ENCODE data around the gene IVNS1ABP. TPM values are rescaled to one million over a fixed set of nuclear protein-coding genes. Genes with fewer than 3 reads are reported as not detected.
"Not testable (repeated sequence)": the region's sequence is repeated elsewhere in the genome, so short reads cannot be mapped to it uniquely, and the experiment has no call there.

The IVNS1ABP gene
- total RNA-seq, 6 experiments from 2014 or later, result 34.1 to 52.4 (median 41.2) TPM

DNA sequence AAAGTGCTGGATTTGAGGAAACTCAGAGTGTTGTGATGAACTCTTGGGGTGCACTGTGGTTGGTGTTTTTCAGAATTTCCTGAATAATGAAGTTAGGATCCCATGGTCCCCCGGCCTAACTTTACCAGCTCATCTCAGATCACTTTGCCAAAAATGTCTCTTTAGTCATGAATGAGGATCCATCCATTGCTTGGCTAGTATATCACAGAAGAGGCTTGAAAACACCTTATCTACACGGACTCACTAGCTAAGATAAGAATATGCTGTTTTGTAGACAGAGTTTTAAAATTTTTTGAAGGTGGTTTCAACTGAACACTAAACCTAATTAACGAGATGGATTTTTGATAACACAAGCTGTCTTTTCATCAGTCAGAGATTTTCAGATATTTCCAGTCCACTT, 53.8 kb downstream of the IVNS1ABP start:
- no peaks in the 10 kb centered on the region for H3K36me3 Mint-ChIP-seq (ENCODE audit: low read depth)
- no peak overlapping the region for H3K27ac Mint-ChIP-seq
- TF ChIP-seq, protein P1, sequence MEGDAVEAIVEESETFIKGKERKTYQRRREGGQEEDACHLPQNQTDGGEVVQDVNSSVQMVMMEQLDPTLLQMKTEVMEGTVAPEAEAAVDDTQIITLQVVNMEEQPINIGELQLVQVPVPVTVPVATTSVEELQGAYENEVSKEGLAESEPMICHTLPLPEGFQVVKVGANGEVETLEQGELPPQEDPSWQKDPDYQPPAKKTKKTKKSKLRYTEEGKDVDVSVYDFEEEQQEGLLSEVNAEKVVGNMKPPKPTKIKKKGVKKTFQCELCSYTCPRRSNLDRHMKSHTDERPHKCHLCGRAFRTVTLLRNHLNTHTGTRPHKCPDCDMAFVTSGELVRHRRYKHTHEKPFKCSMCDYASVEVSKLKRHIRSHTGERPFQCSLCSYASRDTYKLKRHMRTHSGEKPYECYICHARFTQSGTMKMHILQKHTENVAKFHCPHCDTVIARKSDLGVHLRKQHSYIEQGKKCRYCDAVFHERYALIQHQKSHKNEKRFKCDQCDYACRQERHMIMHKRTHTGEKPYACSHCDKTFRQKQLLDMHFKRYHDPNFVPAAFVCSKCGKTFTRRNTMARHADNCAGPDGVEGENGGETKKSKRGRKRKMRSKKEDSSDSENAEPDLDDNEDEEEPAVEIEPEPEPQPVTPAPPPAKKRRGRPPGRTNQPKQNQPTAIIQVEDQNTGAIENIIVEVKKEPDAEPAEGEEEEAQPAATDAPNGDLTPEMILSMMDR (IDR thresholded peaks at IDR 0.05), result no peak
- H3K9me3 Mint-ChIP-seq, result no peaks in the 10 kb centered on the region
- H3K27me3 Mint-ChIP-seq (ENCODE audit: insufficient read depth), result no peaks in the 10 kb centered on the region
- peaks cover 22% of the 10 kb centered on the region for H3K4me1 Mint-ChIP-seq (ENCODE audit: low read depth)
- no peak overlapping the region for H3K4me3 Mint-ChIP-seq
- DNase-seq, result no peak

DNA sequence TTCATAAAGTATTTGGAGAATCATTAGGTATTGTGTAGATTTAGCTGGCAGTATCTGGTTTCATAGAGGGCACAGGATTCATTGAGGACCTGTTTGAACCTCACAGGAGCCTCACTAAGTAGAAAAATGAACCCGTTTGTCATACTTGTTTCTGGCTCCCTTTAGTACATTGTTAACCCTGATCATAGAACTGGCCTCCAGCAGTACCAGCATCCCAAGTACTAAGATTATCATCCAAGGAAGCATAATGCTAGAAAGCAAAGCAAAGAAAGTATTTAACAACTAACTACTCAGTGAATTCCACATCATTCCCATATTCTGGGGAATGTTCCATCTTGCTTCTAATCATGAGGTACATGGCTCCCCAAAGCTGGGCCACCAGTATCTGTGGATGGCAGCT, 54.9 kb downstream of the IVNS1ABP start:
- H3K4me3 Mint-ChIP-seq, result no peak overlapping the region
- no peaks in the 10 kb centered on the region for H3K27me3 Mint-ChIP-seq (ENCODE audit: insufficient read depth)
- H3K4me1 Mint-ChIP-seq (ENCODE audit: low read depth), result peaks cover 26% of the 10 kb centered on the region

DNA sequence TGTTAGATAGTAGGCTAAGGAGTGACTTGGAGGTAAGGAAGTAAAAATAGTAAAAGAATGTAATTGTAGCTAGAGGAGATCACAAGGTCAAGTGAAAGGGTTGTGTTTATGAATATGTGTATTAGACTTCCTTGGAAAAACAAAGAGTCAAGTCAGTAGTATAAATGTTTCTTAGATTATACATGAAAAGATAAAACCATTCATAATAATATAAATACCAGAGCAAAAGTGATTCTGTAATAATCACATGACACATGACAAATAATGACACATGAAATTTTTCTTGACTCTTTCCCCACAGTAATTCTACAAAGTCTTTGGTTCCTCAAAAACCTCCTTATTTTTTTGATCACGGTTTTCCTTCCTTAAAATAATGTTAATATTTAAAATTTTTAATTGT, 56.4 kb downstream of the IVNS1ABP start:
- Mint-ChIP-seq H3K4me1 (ENCODE audit: low read depth) (peaks cover 26% of the 10 kb centered on the region), H3K36me3 (ENCODE audit: low read depth) (no peaks in the 10 kb centered on the region), H3K27me3 (ENCODE audit: insufficient read depth) (no peaks in the 10 kb centered on the region), H3K9me3 (no peaks in the 10 kb centered on the region), H3K4me3 (no peak overlapping the region), H3K27ac (no peak overlapping the region)
- DNase-seq, result no peak
- TF ChIP-seq, protein P1 (IDR thresholded peaks at IDR 0.05), result no peak

More for the DNA sequence above, 54.9 kb downstream of the IVNS1ABP start:
- DNase-seq, result no peak
- no peaks in the 10 kb centered on the region for H3K36me3 Mint-ChIP-seq (ENCODE audit: low read depth)
- no peak overlapping the region for H3K27ac Mint-ChIP-seq
- no peaks in the 10 kb centered on the region for H3K9me3 Mint-ChIP-seq
- TF ChIP-seq, protein P1 (IDR thresholded peaks at IDR 0.05), result no peak

DNA sequence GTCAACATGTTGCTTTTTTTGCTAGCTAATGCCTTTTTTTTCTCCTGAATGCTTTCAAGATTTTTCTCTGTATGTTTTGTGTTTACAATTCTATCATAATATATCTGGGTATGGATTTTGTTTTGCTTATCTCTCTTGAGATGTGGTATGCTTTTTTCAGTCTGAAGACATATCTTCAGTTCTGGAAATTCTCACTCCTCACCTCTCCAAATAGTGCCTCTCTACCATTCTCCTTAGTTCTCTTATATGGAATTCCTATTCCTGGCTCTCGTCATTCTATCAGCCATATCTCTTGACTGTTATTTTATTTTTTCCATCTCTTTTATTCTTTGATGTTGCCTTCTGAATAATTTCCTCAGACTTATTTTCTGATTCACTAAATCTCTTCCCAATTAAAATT, 58.4 kb downstream of the IVNS1ABP start:
- H3K4me3 Mint-ChIP-seq, result no peak overlapping the region
- H3K4me1 Mint-ChIP-seq (ENCODE audit: low read depth), result peaks cover 26% of the 10 kb centered on the region
- no peaks in the 10 kb centered on the region for H3K36me3 Mint-ChIP-seq (ENCODE audit: low read depth)
- no peaks in the 10 kb centered on the region for H3K27me3 Mint-ChIP-seq (ENCODE audit: insufficient read depth)
- TF ChIP-seq, protein P1 (IDR thresholded peaks at IDR 0.05), result no peak
- H3K27ac Mint-ChIP-seq, result no peak overlapping the region
- H3K9me3 Mint-ChIP-seq, result no peaks in the 10 kb centered on the region
- DNase-seq, result no peak

DNA sequence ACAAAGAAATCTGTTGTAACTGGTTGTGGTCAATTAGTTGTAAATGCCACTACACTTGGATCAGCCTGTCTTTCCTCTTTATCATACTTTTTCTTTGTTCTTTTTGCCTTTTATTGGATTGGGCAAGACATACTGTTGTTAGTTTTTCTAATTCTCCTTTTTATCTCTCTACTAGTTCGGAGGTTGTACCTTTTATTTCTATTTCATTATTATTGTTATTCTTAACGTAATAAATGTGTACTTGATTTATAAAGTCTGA, 59.2 kb downstream of the IVNS1ABP start:
- Mint-ChIP-seq H3K9me3 (no peaks in the 10 kb centered on the region), H3K36me3 (ENCODE audit: low read depth) (no peaks in the 10 kb centered on the region), H3K4me1 (ENCODE audit: low read depth) (peaks cover 26% of the 10 kb centered on the region), H3K4me3 (no peak overlapping the region), H3K27me3 (ENCODE audit: insufficient read depth) (no peaks in the 10 kb centered on the region), H3K27ac (no peak overlapping the region)
- TF ChIP-seq, protein P1 (IDR thresholded peaks at IDR 0.05), result no peak
- no peak for DNase-seq

DNA sequence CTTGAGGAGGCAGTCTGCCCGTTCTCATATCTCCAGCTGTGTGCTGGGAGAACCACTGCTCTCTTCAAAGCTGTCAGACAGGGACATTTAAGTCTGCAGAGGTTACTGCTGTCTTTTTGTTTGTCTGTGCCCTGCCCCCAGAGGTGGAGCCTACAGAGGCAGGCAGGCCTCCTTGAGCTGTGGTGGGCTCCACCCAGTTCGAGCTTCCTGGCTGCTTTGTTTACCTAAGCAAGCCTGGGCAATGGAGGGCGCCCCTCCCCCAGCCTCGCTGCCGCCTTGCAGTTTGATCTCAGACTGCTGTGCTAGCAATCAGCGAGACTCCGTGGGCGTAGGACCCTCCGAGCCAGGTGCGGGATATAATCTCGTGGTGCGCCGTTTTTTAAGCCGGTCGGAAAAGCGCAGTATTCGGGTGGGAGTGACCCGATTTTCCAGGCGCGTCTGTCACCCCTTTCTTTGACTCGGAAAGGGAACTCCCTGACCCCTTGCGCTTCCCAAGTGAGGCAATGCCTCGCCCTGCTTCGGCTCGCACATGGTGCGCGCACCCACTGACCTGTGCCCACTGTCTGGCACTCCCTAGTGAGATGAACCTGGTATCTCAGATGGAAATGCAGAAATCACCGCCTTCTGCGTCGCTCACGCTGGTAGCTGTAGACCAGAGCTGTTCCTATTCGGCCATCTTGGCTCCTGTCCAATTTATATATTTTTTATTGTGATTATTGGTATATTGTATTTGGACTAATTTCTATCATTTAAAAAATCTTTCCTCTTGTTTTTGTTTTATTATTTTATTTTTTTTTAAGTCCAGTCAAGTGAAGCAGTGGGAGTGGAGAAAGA, 59.7 kb downstream of the IVNS1ABP start:
- H3K4me3 Mint-ChIP-seq; DNase-seq; H3K36me3 Mint-ChIP-seq (ENCODE audit: low read depth); H3K9me3 Mint-ChIP-seq; H3K27me3 Mint-ChIP-seq (ENCODE audit: insufficient read depth); H3K27ac Mint-ChIP-seq: not testable (repeated sequence)
- peaks cover 26% of the 10 kb centered on the region for H3K4me1 Mint-ChIP-seq (ENCODE audit: low read depth)

DNA sequence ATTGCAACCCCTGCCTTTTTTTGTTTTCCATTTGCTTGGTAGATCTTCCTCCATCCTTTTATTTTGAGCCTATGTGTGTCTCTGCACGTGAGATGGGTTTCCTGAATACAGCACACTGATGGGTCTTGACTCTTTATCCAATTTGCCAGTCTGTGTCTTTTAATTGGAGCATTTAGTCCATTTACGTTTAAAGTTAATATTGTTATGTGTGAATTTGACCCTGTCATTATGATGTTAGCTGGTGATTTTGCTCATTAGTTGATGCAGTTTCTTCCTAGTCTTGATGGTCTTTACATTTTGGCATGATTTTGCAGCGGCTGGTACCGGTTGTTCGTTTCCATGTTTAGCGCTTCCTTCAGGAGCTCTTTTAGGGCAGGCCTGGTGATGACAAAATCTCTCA, 61.4 kb downstream of the IVNS1ABP start:
- H3K36me3 Mint-ChIP-seq (ENCODE audit: low read depth); H3K4me3 Mint-ChIP-seq; H3K9me3 Mint-ChIP-seq; H3K27ac Mint-ChIP-seq; DNase-seq; H3K27me3 Mint-ChIP-seq (ENCODE audit: insufficient read depth): not testable (repeated sequence)
- H3K4me1 Mint-ChIP-seq (ENCODE audit: low read depth), result peaks cover 25% of the 10 kb centered on the region

DNA sequence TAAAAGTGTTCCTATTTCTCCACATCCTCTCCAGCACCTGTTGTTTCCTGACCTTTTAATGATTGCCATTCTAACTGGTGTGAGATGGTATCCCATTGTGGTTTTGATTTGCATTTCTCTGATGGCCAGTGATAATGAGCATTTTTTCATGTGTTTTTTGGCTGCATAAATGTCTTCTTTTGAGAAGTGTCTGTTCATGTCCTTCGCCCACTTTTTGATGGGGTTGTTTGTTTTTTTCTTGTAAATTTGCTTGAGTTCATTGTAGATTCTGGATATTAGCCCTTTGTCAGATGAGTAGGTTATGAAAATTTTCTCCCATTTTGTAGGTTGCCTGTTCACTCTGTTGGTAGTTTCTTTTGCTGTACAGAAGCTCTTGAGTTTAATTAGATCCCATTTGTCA, 64.6 kb downstream of the IVNS1ABP start:
- H3K27me3 Mint-ChIP-seq (ENCODE audit: insufficient read depth); H3K9me3 Mint-ChIP-seq: not testable (repeated sequence)

DNA sequence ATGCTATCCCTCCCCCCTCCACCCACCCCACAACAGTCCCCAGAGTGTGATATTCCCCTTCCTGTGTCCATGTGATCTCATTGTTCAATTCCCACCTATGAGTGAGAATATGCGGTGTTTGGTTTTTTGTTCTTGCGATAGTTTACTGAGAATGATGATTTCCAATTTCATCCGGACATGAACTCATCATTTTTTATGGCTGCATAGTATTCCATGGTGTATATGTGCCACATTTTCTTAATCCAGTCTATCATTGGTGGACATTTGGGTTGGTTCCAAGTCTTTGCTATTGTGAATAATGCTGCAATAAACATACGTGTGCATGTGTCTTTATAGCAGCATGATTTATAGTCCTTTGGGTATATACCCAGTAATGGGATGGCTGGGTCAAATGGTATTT, 65.1 kb downstream of the IVNS1ABP start:
- H3K9me3 Mint-ChIP-seq; H3K36me3 Mint-ChIP-seq (ENCODE audit: low read depth); H3K4me3 Mint-ChIP-seq; H3K27ac Mint-ChIP-seq; DNase-seq; H3K27me3 Mint-ChIP-seq (ENCODE audit: insufficient read depth); H3K4me1 Mint-ChIP-seq (ENCODE audit: low read depth): not testable (repeated sequence)

More for the DNA sequence above, 64.6 kb downstream of the IVNS1ABP start:
- not testable (repeated sequence) for H3K4me3 Mint-ChIP-seq; H3K4me1 Mint-ChIP-seq (ENCODE audit: low read depth); H3K27ac Mint-ChIP-seq; DNase-seq; H3K36me3 Mint-ChIP-seq (ENCODE audit: low read depth)
